H1 (cell line): ENCODE data around the gene CHN2.

Source experiments
- ATF2 ChIP-seq: IDR thresholded peaks from 2 replicates; pipeline ENCODE4 v1.6.1; 2012; ENCODE audit warnings: low read length, inconsistent platforms
- ATF3 ChIP-seq: IDR thresholded peaks from 2 replicates; pipeline ENCODE4 v1.6.1; 2011; ENCODE audit warnings: low read depth, mild to moderate bottlenecking, low read length; ENCODE audit not compliant: insufficient read depth
- BCL11A ChIP-seq, 2 experiments: IDR thresholded peaks; one replicate each; pipeline ENCODE4 v1.6.1; 2011; ENCODE audit warnings: low read depth in 2 of 2, low read length in 2 of 2, mild to moderate bottlenecking in 2 of 2
- CHD7 ChIP-seq: fragments of 300-600 bp; sonication (generic); IDR thresholded peaks from 2 replicates; pipeline ENCODE4 v1.7.1; 2012; ENCODE audit warnings: low read length, moderate library complexity, mild to moderate bottlenecking, inconsistent platforms; ENCODE audit not compliant: insufficient replicate concordance
- CTCF ChIP-seq, 3 experiments: IDR thresholded peaks; 1 replicate in 2 of 3; 2 replicates in 1 of 3; pipeline versions ENCODE4 v1.5.1 to v1.6.1; 2011; ENCODE audit warnings: low read length in 3 of 3, mild to moderate bottlenecking in 3 of 3, inconsistent platforms in 2 of 3, low read depth in 1 of 3, moderate library complexity in 1 of 3; ENCODE audit not compliant: insufficient read depth in 1 of 3; ENCODE audit errors: control extremely low read depth in 1 of 3
- EP300 ChIP-seq, 2 experiments: IDR thresholded peaks; 1 replicate in 1 of 2; 2 replicates in 1 of 2; pipeline ENCODE4 v1.6.1; 2011 to 2012; ENCODE audit warnings: low read depth in 2 of 2, low read length in 2 of 2, mild to moderate bottlenecking in 2 of 2, borderline replicate concordance in 1 of 2, inconsistent platforms in 1 of 2, moderate library complexity in 1 of 2
- EZH2 ChIP-seq: fragments of 200-600 bp; sonication (generic); IDR thresholded peaks from 2 replicates; pipeline ENCODE4 v1.7.1; 2012; ENCODE audit warnings: low read depth, mild to moderate bottlenecking, moderate library complexity, low read length, inconsistent platforms; ENCODE audit not compliant: severe bottlenecking
- POLR2AphosphoS5 ChIP-seq: IDR thresholded peaks from 2 replicates; pipeline ENCODE4 v1.6.1; 2011; ENCODE audit warnings: low read depth, low read length
- SRF ChIP-seq: IDR thresholded peaks from 2 replicates; pipeline ENCODE4 v1.6.1; 2011; ENCODE audit warnings: mild to moderate bottlenecking, low read depth, low read length, moderate library complexity
- TF ChIP-seq, protein P1 (sequence below): IDR thresholded peaks from 2 replicates; pipeline ENCODE4 v1.6.1; 2011; ENCODE audit warnings: low read length, improper control_type of control experiment

GRCh38 chr7:29490094-29490607 is 295.6 kb downstream of the CHN2 start:
- TF ChIP-seq CHD7: no peak
- no peak for TF ChIP-seq ATF2
- no peak for TF ChIP-seq EP300 (IDR thresholded peaks at IDR 0.05; ENCODE audit: borderline replicate concordance in 1 of 2, low read depth in 2 of 2, low read length in 2 of 2)
- no peak for TF ChIP-seq CTCF (IDR thresholded peaks at IDR 0.05; ENCODE audit: control extremely low read depth in 1 of 3, insufficient read depth in 1 of 3, low read depth in 1 of 3, low read length in 3 of 3)
- TF ChIP-seq SRF: no peak
- TF ChIP-seq ATF3: no peak
- TF ChIP-seq POLR2AphosphoS5: no peak
- no peak for TF ChIP-seq EZH2
- TF ChIP-seq, protein P1, sequence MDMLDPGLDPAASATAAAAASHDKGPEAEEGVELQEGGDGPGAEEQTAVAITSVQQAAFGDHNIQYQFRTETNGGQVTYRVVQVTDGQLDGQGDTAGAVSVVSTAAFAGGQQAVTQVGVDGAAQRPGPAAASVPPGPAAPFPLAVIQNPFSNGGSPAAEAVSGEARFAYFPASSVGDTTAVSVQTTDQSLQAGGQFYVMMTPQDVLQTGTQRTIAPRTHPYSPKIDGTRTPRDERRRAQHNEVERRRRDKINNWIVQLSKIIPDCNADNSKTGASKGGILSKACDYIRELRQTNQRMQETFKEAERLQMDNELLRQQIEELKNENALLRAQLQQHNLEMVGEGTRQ: no peak
- no peak for TF ChIP-seq BCL11A (IDR thresholded peaks at IDR 0.05; ENCODE audit: low read depth in 2 of 2, low read length in 2 of 2)
